Smooth muscle cell (in vitro differentiated cells): ENCODE results near the gene FNIP2. TPM values are rescaled to one million over a fixed set of nuclear protein-coding genes. Genes with fewer than 3 reads are reported as not detected.

ENCODE experiments used
- DNase-seq: peaks from one replicate; lab custom pipeline; 2025; ENCODE audit not compliant: unreplicated experiment; lab: John Stamatoyannopoulos, UW
- H2AFZ ChIP-seq: fragments of 200-600 bp; sonication (generic); 2 replicates; pipeline ENCODE4 v1.6.0; 2016; ENCODE audit warnings: antibody characterized with exemption, low read depth, mild to moderate bottlenecking
- H3F3A ChIP-seq: fragments of 200-600 bp; sonication (generic); 2 replicates; pipeline ENCODE4 v1.6.0; 2017; ENCODE audit warnings: antibody characterized with exemption, low read depth
- H3K27ac ChIP-seq: fragments of 200-600 bp; sonication (generic); 2 replicates; pipeline ENCODE4 v1.5.1; 2016; ENCODE audit warnings: low read depth, mild to moderate bottlenecking
- H3K27me3 ChIP-seq: fragments of 200-600 bp; sonication (generic); 2 replicates; pipeline ENCODE4 v1.6.1; 2016; ENCODE audit warnings: low read depth, mild to moderate bottlenecking
- H3K36me3 ChIP-seq: fragments of 200-600 bp; sonication (generic); 2 replicates; pipeline ENCODE4 v1.5.1; 2016; ENCODE audit warnings: low read depth
- H3K4me1 ChIP-seq: fragments of 200-600 bp; sonication (generic); 2 replicates; pipeline ENCODE4 v1.5.1; 2016; ENCODE audit warnings: low read depth
- H3K4me2 ChIP-seq: fragments of 200-600 bp; sonication (generic); 2 replicates; pipeline ENCODE4 v1.6.0; 2016; ENCODE audit warnings: mild to moderate bottlenecking
- H3K4me3 ChIP-seq: fragments of 200-600 bp; sonication (generic); 2 replicates; pipeline ENCODE4 v1.5.1; 2016; ENCODE audit warnings: mild to moderate bottlenecking
- H3K79me2 ChIP-seq: fragments of 200-600 bp; sonication (generic); 2 replicates; pipeline ENCODE4 v1.6.0; 2016; ENCODE audit warnings: low read depth, mild to moderate bottlenecking
- H3K9ac ChIP-seq: fragments of 200-600 bp; sonication (generic); 2 replicates; pipeline ENCODE4 v1.6.0; 2016; ENCODE audit warnings: low read depth
- H3K9me3 ChIP-seq: fragments of 200-600 bp; sonication (generic); replicated peaks from 2 replicates; pipeline ENCODE4 v1.5.1; 2016; ENCODE audit warnings: low read depth
- H4K20me1 ChIP-seq: fragments of 200-600 bp; sonication (generic); 2 replicates; pipeline ENCODE4 v1.6.0; 2016; ENCODE audit warnings: low read depth
- WGBS: methylation state at CpG from one replicate; pipeline ENCODE4 v1.1.7; 2016; ENCODE audit warnings: low lambda C conversion rate; 5-methylcytosine and 5-hydroxymethylcytosine counted together
- polyA plus RNA-seq: library from polyadenylated mRNA; unstranded; fragments of >200 nt; fragmentation: Nextera tagmentation; extraction: Ambion mirVana; gene quantifications from 2 replicates; pipeline ENCODE4 v1.2.1, GENCODE V29; 2016
- total RNA-seq: library from RNA; depleted of rRNA; stranded (reverse); fragments of >200 nt; gene quantifications from 2 replicates; pipeline ENCODE4 v1.2.3, GENCODE V29; 2014
- TF ChIP-seq, protein P1 (sequence below): fragments of 200-600 bp; sonication (generic); IDR thresholded peaks from 2 replicates; pipeline ENCODE4 v1.5.1; 2017; ENCODE audit warnings: borderline replicate concordance, mild to moderate bottlenecking, antibody characterized with exemption; ENCODE audit not compliant: insufficient read depth, poor library complexity, severe bottlenecking

The FNIP2 gene
- total and polyA plus RNA-seq, 2 experiments from 2014 or later = 10.4 to 36.3 TPM

DNA sequence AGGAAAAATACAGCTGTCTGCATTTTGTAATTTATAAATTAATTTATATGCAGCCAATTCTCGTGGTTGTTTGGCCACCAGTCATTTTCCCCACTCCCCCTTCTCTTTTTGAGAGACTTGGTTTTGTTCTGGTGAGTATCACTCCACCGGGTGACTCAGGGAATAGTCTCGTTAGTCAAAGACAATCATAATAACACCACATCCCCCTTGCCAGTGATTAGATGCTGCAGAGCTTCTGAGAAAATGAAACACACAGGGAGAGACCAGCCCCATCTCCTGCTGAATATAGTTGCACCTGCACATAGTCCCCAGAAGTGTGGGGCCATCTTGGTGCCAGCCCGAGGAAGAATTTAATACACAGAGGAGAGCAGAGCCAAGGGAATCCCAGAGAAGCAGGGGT is 8.0 kb upstream of the FNIP2 start:
- 76% methylated on average over 4 of the region's 4 CpGs for whole genome bisulfite sequencing
- Histone ChIP-seq H3F3A (no peaks in the 10 kb centered on the region), H3K9ac (no peak overlapping the region), H3K27me3 (no peaks in the 10 kb centered on the region), H3K4me1 (no peaks in the 10 kb centered on the region), H4K20me1 (no peaks in the 10 kb centered on the region), H2AFZ (no peak overlapping the region), H3K4me2 (no peak overlapping the region), H3K9me3 (no peaks in the 10 kb centered on the region), H3K4me3 (no peak overlapping the region), H3K36me3 (no peaks in the 10 kb centered on the region), H3K79me2 (no peaks in the 10 kb centered on the region), H3K27ac (no peak overlapping the region)
- DNase-seq = no peak
- TF ChIP-seq, protein P1, sequence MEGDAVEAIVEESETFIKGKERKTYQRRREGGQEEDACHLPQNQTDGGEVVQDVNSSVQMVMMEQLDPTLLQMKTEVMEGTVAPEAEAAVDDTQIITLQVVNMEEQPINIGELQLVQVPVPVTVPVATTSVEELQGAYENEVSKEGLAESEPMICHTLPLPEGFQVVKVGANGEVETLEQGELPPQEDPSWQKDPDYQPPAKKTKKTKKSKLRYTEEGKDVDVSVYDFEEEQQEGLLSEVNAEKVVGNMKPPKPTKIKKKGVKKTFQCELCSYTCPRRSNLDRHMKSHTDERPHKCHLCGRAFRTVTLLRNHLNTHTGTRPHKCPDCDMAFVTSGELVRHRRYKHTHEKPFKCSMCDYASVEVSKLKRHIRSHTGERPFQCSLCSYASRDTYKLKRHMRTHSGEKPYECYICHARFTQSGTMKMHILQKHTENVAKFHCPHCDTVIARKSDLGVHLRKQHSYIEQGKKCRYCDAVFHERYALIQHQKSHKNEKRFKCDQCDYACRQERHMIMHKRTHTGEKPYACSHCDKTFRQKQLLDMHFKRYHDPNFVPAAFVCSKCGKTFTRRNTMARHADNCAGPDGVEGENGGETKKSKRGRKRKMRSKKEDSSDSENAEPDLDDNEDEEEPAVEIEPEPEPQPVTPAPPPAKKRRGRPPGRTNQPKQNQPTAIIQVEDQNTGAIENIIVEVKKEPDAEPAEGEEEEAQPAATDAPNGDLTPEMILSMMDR = no peak

DNA sequence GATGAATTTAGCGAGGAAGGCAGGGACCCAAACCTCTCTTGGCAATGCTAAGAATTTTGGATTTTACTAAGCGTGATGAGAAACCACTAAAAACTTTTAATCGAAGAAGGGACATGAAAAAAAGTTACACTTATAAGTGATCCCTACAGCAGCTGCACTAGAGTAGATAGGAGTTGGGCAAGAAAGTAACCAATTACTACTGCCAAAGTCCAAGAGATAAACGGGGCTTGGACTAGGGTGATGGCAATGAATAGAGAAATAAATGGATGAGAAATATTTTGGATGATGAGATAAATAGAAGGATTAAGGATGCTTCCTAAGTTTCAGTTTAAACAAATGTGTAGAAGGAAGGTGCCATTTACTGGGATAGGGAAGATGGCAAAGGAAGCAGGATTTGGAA is 6.3 kb upstream of the FNIP2 start:
- H3K27ac ChIP-seq = no peak overlapping the region
- no peaks in the 10 kb centered on the region for H3K4me1 ChIP-seq
- H3K79me2 ChIP-seq = no peaks in the 10 kb centered on the region
- TF ChIP-seq, protein P1 = no peak
- no peak overlapping the region for H2AFZ ChIP-seq
- no peak overlapping the region for H3K9ac ChIP-seq
- H3F3A ChIP-seq = peaks cover 6% of the 10 kb centered on the region
- H3K4me3 ChIP-seq = no peak overlapping the region
- H3K9me3 ChIP-seq = no peaks in the 10 kb centered on the region
- no peak overlapping the region for H3K4me2 ChIP-seq
- H3K27me3 ChIP-seq = no peaks in the 10 kb centered on the region
- WGBS = 79% methylated on average over 4 of the region's 4 CpGs
- H4K20me1 ChIP-seq = no peaks in the 10 kb centered on the region
- no peak for DNase-seq
- H3K36me3 ChIP-seq = no peaks in the 10 kb centered on the region

DNA sequence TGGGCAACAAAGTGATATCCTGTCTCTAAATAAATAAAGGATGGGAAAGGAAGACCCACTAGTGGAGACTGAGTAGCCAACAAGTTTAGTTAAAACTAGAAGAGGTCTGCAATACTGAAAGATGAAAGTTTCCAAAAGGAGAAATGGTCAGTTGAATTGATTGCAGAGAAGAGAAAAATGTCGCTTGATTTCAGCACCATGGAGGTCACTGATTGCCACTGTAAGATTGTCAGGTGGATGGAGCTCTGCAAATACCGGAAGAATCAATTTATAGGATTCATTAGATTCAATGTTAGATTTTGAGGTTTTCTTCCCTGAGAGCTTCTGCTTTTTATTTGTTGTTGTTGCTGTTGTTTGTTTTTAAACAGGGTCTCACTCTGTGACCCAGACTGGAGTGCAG is 5.4 kb upstream of the FNIP2 start:
- WGBS = 47% methylated on average over 2 of the region's 2 CpGs
- Histone ChIP-seq H3K36me3 (no peaks in the 10 kb centered on the region), H3K4me1 (no peaks in the 10 kb centered on the region), H3K4me3 (no peak overlapping the region), H3K79me2 (no peaks in the 10 kb centered on the region), H3K4me2 (no peak overlapping the region), H2AFZ (no peak overlapping the region), H3K9me3 (no peaks in the 10 kb centered on the region), H3F3A (peaks cover 11% of the 10 kb centered on the region), H3K27ac (no peak overlapping the region), H3K9ac (no peak overlapping the region), H3K27me3 (no peaks in the 10 kb centered on the region), H4K20me1 (no peaks in the 10 kb centered on the region)
- TF ChIP-seq, protein P1 = no peak
- no peak for DNase-seq

DNA sequence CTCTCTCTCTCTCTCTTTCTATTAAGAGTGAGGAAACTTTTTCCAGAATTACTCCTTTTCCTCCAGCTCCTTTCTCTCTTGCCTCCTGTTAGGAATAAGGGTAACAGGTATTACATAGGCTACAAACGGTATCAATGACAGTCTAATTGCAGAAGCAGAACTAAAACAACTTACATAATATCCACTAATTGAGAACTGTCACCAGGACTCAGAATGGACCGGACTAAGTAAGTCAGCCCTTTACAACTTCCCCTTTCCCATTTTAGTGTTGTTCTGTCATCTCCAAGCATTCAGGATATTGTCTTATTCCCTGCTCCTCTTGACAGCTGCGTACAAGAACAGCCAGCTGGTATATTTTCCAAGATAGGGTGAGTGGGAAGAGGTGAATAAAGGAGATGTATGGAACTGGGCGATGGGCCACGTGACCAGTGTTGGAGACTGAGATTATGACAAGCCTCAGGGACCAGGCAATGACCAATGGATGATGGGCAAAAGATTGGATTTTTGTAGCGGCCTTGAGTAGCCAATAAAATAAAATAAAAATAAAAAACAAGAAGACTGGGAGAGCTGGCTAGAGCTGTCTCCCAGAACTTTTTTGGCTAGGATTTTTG is 2.3 kb upstream of the FNIP2 start:
- H3K9me3 ChIP-seq = no peaks in the 10 kb centered on the region
- peaks cover 20% of the 10 kb centered on the region for H3K79me2 ChIP-seq
- no peak for DNase-seq
- 88% methylated on average over 6 of the region's 6 CpGs for WGBS
- H3K36me3 ChIP-seq = no peaks in the 10 kb centered on the region
- no peaks in the 10 kb centered on the region for H3K27me3 ChIP-seq
- H3K9ac ChIP-seq = no peak overlapping the region
- no peak overlapping the region for H3K4me2 ChIP-seq
- no peak overlapping the region for H3K4me3 ChIP-seq
- no peaks in the 10 kb centered on the region for H3K4me1 ChIP-seq
- TF ChIP-seq, protein P1 = no peak
- H3F3A ChIP-seq = peaks cover 11% of the 10 kb centered on the region
- no peak overlapping the region for H2AFZ ChIP-seq
- peaks cover 7% of the 10 kb centered on the region for H4K20me1 ChIP-seq
- no peak overlapping the region for H3K27ac ChIP-seq
